H1 (cell line): ENCODE data around the gene ZBTB18. TPM values are rescaled to one million over a fixed set of nuclear protein-coding genes. Genes with fewer than 3 reads are reported as not detected.

Source experiments
- CTCF ChIA-PET: fragments of 300-600 bp; sonication (Branson Sonifier 250); formaldehyde crosslinking; loops from one replicate; lab custom pipeline; 2021; ENCODE audit not compliant: partially characterized antibody; lab: Charles Lee
- POLR2A ChIA-PET: fragments of 300-600 bp; sonication (Branson Sonifier 250); formaldehyde crosslinking; loops from one replicate; lab custom pipeline; 2021; ENCODE audit warnings: inconsistent platforms; ENCODE audit not compliant: partially characterized antibody; lab: Charles Lee
- DNase-seq, 2 experiments: peaks; one replicate each; pipeline versions ENCODE4 v3.0.0 to v3.0.0-alpha.2; 2010 to 2022; ENCODE audit warnings: low spot score in 2 of 2, low read depth in 1 of 2, mixed read lengths in 1 of 2
- FAIRE-seq: peaks from 2 replicates; lab custom pipeline; 2011; peaks lifted over from hg19 to GRCh38; lab: Jason Lieb, UNC
- H2AFZ ChIP-seq: 2 replicates; pipeline ENCODE4 v1.8.1; 2012; ENCODE audit warnings: low read length, inconsistent platforms
- H2AK5ac ChIP-seq: 2 replicates; pipeline ENCODE4 v1.6.1; 2013; ENCODE audit warnings: low read depth, low read length
- H2BK120ac ChIP-seq: replicated peaks from 2 replicates; pipeline ENCODE3; 2013; ENCODE audit warnings: low read depth, low read length, inconsistent platforms
- H2BK12ac ChIP-seq: 2 replicates; pipeline ENCODE4 v1.6.1; 2013; ENCODE audit warnings: low read depth, low read length
- H2BK15ac ChIP-seq: 2 replicates; pipeline ENCODE4 v1.6.1; 2013; ENCODE audit warnings: low read length
- H2BK20ac ChIP-seq: 2 replicates; pipeline ENCODE4 v1.6.1; 2013; ENCODE audit warnings: low read length
- H2BK5ac ChIP-seq: 2 replicates; pipeline ENCODE4 v1.6.1; 2013; ENCODE audit warnings: low read depth, low read length
- H3K14ac ChIP-seq: 2 replicates; pipeline ENCODE4 v1.6.1; 2013; ENCODE audit warnings: inconsistent platforms; ENCODE audit not compliant: insufficient read length
- H3K18ac ChIP-seq: 2 replicates; pipeline ENCODE4 v1.6.1; 2013; ENCODE audit warnings: low read length; ENCODE audit errors: extremely low read depth
- H3K23ac ChIP-seq: 2 replicates; pipeline ENCODE4 v1.6.1; 2013; ENCODE audit warnings: inconsistent platforms; ENCODE audit not compliant: insufficient read length
- H3K23me2 ChIP-seq: 2 replicates; pipeline ENCODE4 v1.6.1; 2013; ENCODE audit warnings: low read depth, low read length
- H3K27ac ChIP-seq: 2 replicates; pipeline ENCODE4 v1.6.1; 2011; ENCODE audit warnings: low read depth, low read length, inconsistent platforms
- H3K27me3 ChIP-seq, 4 experiments: replicated peaks in 1 of 4; 1 replicate in 1 of 4; 2 replicates in 3 of 4; pipeline versions ENCODE4 v1.6.1 to v1.8.1; 2011 to 2013; ENCODE audit warnings: low read length in 3 of 4, mild to moderate bottlenecking in 3 of 4, inconsistent platforms in 2 of 4, mixed read lengths in 2 of 4, moderate library complexity in 1 of 4; ENCODE audit not compliant: control insufficient read depth in 3 of 4, insufficient read depth in 3 of 4; ENCODE audit errors: extremely low read depth in 1 of 4
- H3K36me3 ChIP-seq, 4 experiments: 2 replicates each; pipeline versions ENCODE4 v1.6.1 to v1.8.1; 2011 to 2013; ENCODE audit warnings: mild to moderate bottlenecking in 4 of 4, low read length in 3 of 4, moderate library complexity in 2 of 4, control low read depth in 1 of 4, inconsistent platforms in 1 of 4; ENCODE audit not compliant: insufficient read depth in 4 of 4, control insufficient read depth in 2 of 4
- H3K4ac ChIP-seq: replicated peaks from 2 replicates; pipeline ENCODE3; 2013; ENCODE audit warnings: low read length, low read depth, mixed read lengths, inconsistent platforms; ENCODE audit not compliant: insufficient read length
- H3K4me1 ChIP-seq, 4 experiments: replicated peaks in 1 of 4; 1 replicate in 1 of 4; 2 replicates in 3 of 4; pipeline versions ENCODE4 v1.6.1 to v1.8.1; 2011 to 2013; ENCODE audit warnings: low read length in 3 of 4, inconsistent platforms in 2 of 4, mixed read lengths in 1 of 4; ENCODE audit not compliant: insufficient read depth in 4 of 4, control insufficient read depth in 3 of 4
- H3K4me2 ChIP-seq, 2 experiments: 2 replicates each; pipeline versions ENCODE4 v1.6.1 to v1.8.1; 2011 to 2013; ENCODE audit warnings: low read depth in 2 of 2, low read length in 2 of 2, control low read depth in 1 of 2, inconsistent platforms in 1 of 2, mild to moderate bottlenecking in 1 of 2; ENCODE audit not compliant: insufficient read depth in 1 of 2
- H3K4me3 ChIP-seq, 4 experiments: fragments of 200-600, 300-600 bp in 1 of 4; sonication (generic), shearing (Covaris generic), sonication (Bioruptor Twin) in 1 of 4; 2 replicates each; pipeline versions ENCODE4 v1.5.1 to v1.8.1; 2011 to 2016; ENCODE audit warnings: low read length in 4 of 4, low read depth in 3 of 4, control low read depth in 2 of 4, inconsistent platforms in 2 of 4, mild to moderate bottlenecking in 2 of 4, mixed read lengths in 1 of 4, moderate library complexity in 1 of 4; ENCODE audit not compliant: insufficient read depth in 2 of 4; ENCODE audit errors: extremely low read depth in 1 of 4
- H3K56ac ChIP-seq: replicated peaks from 2 replicates; pipeline ENCODE3; 2013; ENCODE audit warnings: low read depth, mild to moderate bottlenecking, mixed read lengths, low read length, inconsistent platforms; ENCODE audit not compliant: insufficient read length
- H3K79me1 ChIP-seq: 2 replicates; pipeline ENCODE4 v1.6.1; 2013; ENCODE audit warnings: low read depth, low read length, control low read depth
- H3K79me2 ChIP-seq, 2 experiments: 2 replicates each; pipeline versions ENCODE4 v1.6.1 to v1.8.1; 2012 to 2013; ENCODE audit warnings: low read length in 2 of 2, mild to moderate bottlenecking in 2 of 2, inconsistent platforms in 1 of 2; ENCODE audit not compliant: insufficient read depth in 2 of 2, control insufficient read depth in 1 of 2
- H3K9ac ChIP-seq, 4 experiments: replicated peaks in 1 of 4; 1 replicate in 1 of 4; 2 replicates in 3 of 4; pipeline versions ENCODE4 v1.6.1 to v1.8.1; 2011 to 2013; ENCODE audit warnings: low read depth in 3 of 4, low read length in 3 of 4, control low read depth in 2 of 4, mild to moderate bottlenecking in 2 of 4, moderate library complexity in 2 of 4, inconsistent platforms in 1 of 4; ENCODE audit errors: extremely low read depth in 1 of 4
- H3K9me3 ChIP-seq, 2 experiments: 2 replicates each; pipeline versions ENCODE4 v1.6.1 to v1.8.1; 2012 to 2013; ENCODE audit warnings: mild to moderate bottlenecking in 2 of 2, moderate library complexity in 2 of 2, control low read depth in 1 of 2, inconsistent platforms in 1 of 2, low read depth in 1 of 2, low read length in 1 of 2, mixed read lengths in 1 of 2; ENCODE audit not compliant: insufficient read depth in 2 of 2
- H4K20me1 ChIP-seq, 2 experiments: replicated peaks in 1 of 2; 2 replicates each; pipeline versions ENCODE3 to v1.8.1; 2011 to 2013; ENCODE audit warnings: inconsistent platforms in 2 of 2, low read length in 2 of 2, mild to moderate bottlenecking in 1 of 2; ENCODE audit not compliant: insufficient read depth in 2 of 2, control insufficient read depth in 1 of 2
- H4K5ac ChIP-seq: 2 replicates; pipeline ENCODE4 v1.6.1; 2013; ENCODE audit warnings: low read length, low read depth, mixed read lengths, inconsistent platforms; ENCODE audit not compliant: insufficient read length
- H4K8ac ChIP-seq: 2 replicates; pipeline ENCODE4 v1.8.0; 2013; ENCODE audit warnings: mild to moderate bottlenecking, moderate library complexity, low read length, inconsistent platforms; ENCODE audit not compliant: insufficient read depth; ENCODE audit errors: extremely low read depth
- H4K91ac ChIP-seq: replicated peaks from 2 replicates; pipeline ENCODE3; 2013; ENCODE audit warnings: low read length, mixed read lengths, inconsistent platforms; ENCODE audit not compliant: insufficient read length
- ASH2L ChIP-seq: fragments of 200-600, 300-600 bp; sonication (generic); IDR thresholded peaks from one replicate; pipeline ENCODE4 v1.7.1; 2017; ENCODE audit warnings: low read length
- BACH1 ChIP-seq: IDR thresholded peaks from 2 replicates; pipeline ENCODE4 v1.6.1; 2012; ENCODE audit warnings: low read length, improper control_type of control experiment
- BRCA1 ChIP-seq: IDR thresholded peaks from 2 replicates; pipeline ENCODE4 v1.6.1; 2012; ENCODE audit warnings: low read depth, low read length, improper control_type of control experiment
- CBX5 ChIP-seq: fragments of 300-800, 300-1000 bp; sonication (generic); IDR thresholded peaks from 2 replicates; pipeline ENCODE4 v1.7.1; 2016; ENCODE audit warnings: antibody characterized with exemption, low read length, low read depth
- CEBPB ChIP-seq: IDR thresholded peaks from 2 replicates; pipeline ENCODE4 v1.6.1; 2012; ENCODE audit warnings: low read depth, low read length
- FOSL1 ChIP-seq: IDR thresholded peaks from 2 replicates; pipeline ENCODE4 v1.6.1; 2011; ENCODE audit warnings: mild to moderate bottlenecking, low read depth, low read length, moderate library complexity; ENCODE audit not compliant: insufficient read depth
- HDAC6 ChIP-seq: IDR thresholded peaks from one replicate; pipeline ENCODE4 v1.7.1; 2012; ENCODE audit warnings: low read depth, mild to moderate bottlenecking, inconsistent platforms, low read length, moderate library complexity
- JUND ChIP-seq: IDR thresholded peaks from 2 replicates; pipeline ENCODE4 v1.6.1; 2011; ENCODE audit warnings: mild to moderate bottlenecking, improper control_type of control experiment, low read length
- SUZ12 ChIP-seq: fragments of 200-600 bp; sonication (generic); IDR thresholded peaks from 2 replicates; pipeline ENCODE4 v1.6.1; 2012; ENCODE audit warnings: mild to moderate bottlenecking, inconsistent platforms, low read length, moderate library complexity, mixed read lengths
- TCF12 ChIP-seq: IDR thresholded peaks from 2 replicates; pipeline ENCODE4 v1.6.1; 2011; ENCODE audit warnings: low read depth, mild to moderate bottlenecking, low read length
- ZNF274 ChIP-seq: IDR thresholded peaks from 2 replicates; pipeline ENCODE4 v1.7.0; 2012; ENCODE audit warnings: low read length, borderline replicate concordance; ENCODE audit errors: extremely low read depth
- WGBS, 2 experiments: shearing (Covaris generic) in 1 of 2; methylation state at CpG; one replicate each; pipeline versions ENCODE4 v1.1.6 to v1.1.7; 2013 to 2015; ENCODE audit warnings: low lambda C conversion rate in 2 of 2, mixed read lengths in 2 of 2, inconsistent platforms in 1 of 2, low coverage in 1 of 2, missing lambda C conversion rate in 1 of 2; ENCODE audit not compliant: insufficient replicate concordance in 2 of 2, insufficient coverage in 1 of 2, insufficient read length in 1 of 2; ENCODE audit errors: extremely low coverage in 1 of 2, missing lambda C conversion rate in 1 of 2; 5-methylcytosine and 5-hydroxymethylcytosine counted together
- polyA plus RNA-seq, 7 experiments: library from polyadenylated mRNA; depleted of rRNA in 3 of 7; stranded (reverse) in 5 of 7; unstranded in 2 of 7; fragments of >200 nt in 5 of 7; fragments of 200-250 nt in 2 of 7; gene quantifications; 1 replicate in 5 of 7; 2 replicates in 1 of 7; 4 replicates in 1 of 7; pipeline versions ENCODE4 v1.2.1 to v1.2.3, GENCODE V29; 2011 to 2013; ENCODE audit warnings: missing spikeins in 2 of 7, mixed read lengths in 2 of 7
- total RNA-seq: library from RNA; stranded (reverse); fragmentation: NEBNext Ultra II Directional; extraction: Animal tissue kit (Norgen Biotek cat#: 25700); gene quantifications from 2 replicates; pipeline ENCODE4 v1.2.1, GENCODE V29; 2021
- TF ChIP-seq, protein P1 (sequence below): IDR thresholded peaks from 2 replicates; pipeline ENCODE4 v1.6.1; 2012; ENCODE audit warnings: inconsistent platforms

ZBTB18 gene
- total and polyA plus RNA-seq, 2 of the 8 experiments (the other 6 are each of a cell fraction or from before 2014, with no cell fraction given) = 8.5 to 14.4 TPM

DNA sequence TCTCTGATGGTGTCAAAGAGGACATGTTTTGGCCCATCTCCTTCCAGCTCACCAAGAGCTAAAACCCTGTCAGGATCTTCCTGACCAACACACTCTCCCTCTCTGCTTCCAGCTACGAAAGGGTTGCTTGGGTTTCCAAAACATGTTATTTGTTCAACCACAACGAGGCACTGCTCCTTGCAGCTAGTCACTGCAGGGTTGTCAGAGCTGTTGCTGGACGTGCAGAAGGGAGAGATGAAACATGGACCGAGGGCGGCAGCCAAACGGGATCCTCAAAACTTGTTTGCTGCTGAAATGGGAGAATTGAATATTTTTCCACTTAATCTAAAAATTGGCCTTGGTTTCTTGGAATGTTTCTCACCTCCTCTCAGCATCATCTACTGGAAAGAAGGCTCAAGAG lies 12.4 kb downstream of the ZBTB18 start:
- H3K79me2 ChIP-seq = no peaks in the 10 kb centered on the region
- DNase-seq (no peak), FAIRE-seq (no peak)
- CTCF ChIA-PET = interaction anchor here (0.7 to 1.8 kb wide), 5 partner anchors 11 to 232 kb away, joined by 3 to 5 read pairs (median 3); no protein-coding TSS in a partner anchor
- H3K36me3 ChIP-seq = no peaks in the 10 kb centered on the region
- no peak overlapping the region for H3K23ac ChIP-seq
- POLR2A ChIA-PET = interaction anchor here (2.1 kb wide), 1 partner anchor 12 kb away, joined by 8 read pairs; the partner anchor contains the start of gene ZBTB18
- no peak overlapping the region for H2BK15ac ChIP-seq
- no peak overlapping the region for H3K9ac ChIP-seq
- H3K79me1 ChIP-seq = no peaks in the 10 kb centered on the region
- H4K8ac ChIP-seq = no peak overlapping the region
- no peak overlapping the region for H2BK12ac ChIP-seq
- H3K4me3 ChIP-seq = no peak overlapping the region
- peaks cover 0 to 9% (median 0%) of the 10 kb centered on the region in 4 experiments; a peak in 2 of 7 replicates for H3K4me1 ChIP-seq
- H2AK5ac ChIP-seq = no peak overlapping the region
- H3K4ac ChIP-seq = no peak overlapping the region
- H3K27me3 ChIP-seq = no peaks in the 10 kb centered on the region
- H2AFZ ChIP-seq = no peak overlapping the region
- WGBS, 2 experiments = 90% methylated on average over 6 of the region's 6 CpGs; no CpG with 5 or more reads in 1 of the 2 experiments
- H4K5ac ChIP-seq = no peak overlapping the region
- no peaks in the 10 kb centered on the region for H4K20me1 ChIP-seq
- H3K18ac ChIP-seq = no peak overlapping the region
- no peaks in the 10 kb centered on the region for H3K23me2 ChIP-seq
- no peak overlapping the region for H3K27ac ChIP-seq
- H3K4me2 ChIP-seq = no peak overlapping the region
- no peak overlapping the region for H3K14ac ChIP-seq
- H3K56ac ChIP-seq = no peak overlapping the region
- no peak overlapping the region for H4K91ac ChIP-seq
- H3K9me3 ChIP-seq = no peaks in the 10 kb centered on the region
- no peak overlapping the region for H2BK5ac ChIP-seq
- H2BK120ac ChIP-seq = no peak overlapping the region
- no peak overlapping the region for H2BK20ac ChIP-seq
- TF ChIP-seq TCF12 (no peak), CEBPB (no peak), SUZ12 (no peak), ASH2L (no peak), HDAC6 (no peak), ZNF274 (no peak), JUND (no peak), CBX5 (no peak), FOSL1 (no peak), BACH1 (no peak), BRCA1 (no peak)
- TF ChIP-seq, protein P1, sequence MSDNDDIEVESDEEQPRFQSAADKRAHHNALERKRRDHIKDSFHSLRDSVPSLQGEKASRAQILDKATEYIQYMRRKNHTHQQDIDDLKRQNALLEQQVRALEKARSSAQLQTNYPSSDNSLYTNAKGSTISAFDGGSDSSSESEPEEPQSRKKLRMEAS = no peak
